ENCODE data around the gene CTNNAL1.

CTNNAL1 gene

GRCh38 chr9:109017061-109017460 is 3.8 kb upstream of the CTNNAL1 start:
- TF ChIP-seq, protein P1, sequence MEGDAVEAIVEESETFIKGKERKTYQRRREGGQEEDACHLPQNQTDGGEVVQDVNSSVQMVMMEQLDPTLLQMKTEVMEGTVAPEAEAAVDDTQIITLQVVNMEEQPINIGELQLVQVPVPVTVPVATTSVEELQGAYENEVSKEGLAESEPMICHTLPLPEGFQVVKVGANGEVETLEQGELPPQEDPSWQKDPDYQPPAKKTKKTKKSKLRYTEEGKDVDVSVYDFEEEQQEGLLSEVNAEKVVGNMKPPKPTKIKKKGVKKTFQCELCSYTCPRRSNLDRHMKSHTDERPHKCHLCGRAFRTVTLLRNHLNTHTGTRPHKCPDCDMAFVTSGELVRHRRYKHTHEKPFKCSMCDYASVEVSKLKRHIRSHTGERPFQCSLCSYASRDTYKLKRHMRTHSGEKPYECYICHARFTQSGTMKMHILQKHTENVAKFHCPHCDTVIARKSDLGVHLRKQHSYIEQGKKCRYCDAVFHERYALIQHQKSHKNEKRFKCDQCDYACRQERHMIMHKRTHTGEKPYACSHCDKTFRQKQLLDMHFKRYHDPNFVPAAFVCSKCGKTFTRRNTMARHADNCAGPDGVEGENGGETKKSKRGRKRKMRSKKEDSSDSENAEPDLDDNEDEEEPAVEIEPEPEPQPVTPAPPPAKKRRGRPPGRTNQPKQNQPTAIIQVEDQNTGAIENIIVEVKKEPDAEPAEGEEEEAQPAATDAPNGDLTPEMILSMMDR (IDR thresholded peaks at IDR 0.05; ENCODE audit: control insufficient read depth, extremely low read depth, insufficient read depth) = no peak
- H3K4me3 ChIP-seq (ENCODE audit: low read depth, low read length) = no peak overlapping the region
- no peak for DNase-seq (ENCODE audit: low read depth)

GRCh38 chr9:109016132-109016531 is 2.8 kb upstream of the CTNNAL1 start:
- TF ChIP-seq, protein P1 (IDR thresholded peaks at IDR 0.05; ENCODE audit: control insufficient read depth, extremely low read depth, insufficient read depth) = no peak
- no peak overlapping the region for H3K4me3 ChIP-seq (ENCODE audit: low read depth, low read length)

DNA sequence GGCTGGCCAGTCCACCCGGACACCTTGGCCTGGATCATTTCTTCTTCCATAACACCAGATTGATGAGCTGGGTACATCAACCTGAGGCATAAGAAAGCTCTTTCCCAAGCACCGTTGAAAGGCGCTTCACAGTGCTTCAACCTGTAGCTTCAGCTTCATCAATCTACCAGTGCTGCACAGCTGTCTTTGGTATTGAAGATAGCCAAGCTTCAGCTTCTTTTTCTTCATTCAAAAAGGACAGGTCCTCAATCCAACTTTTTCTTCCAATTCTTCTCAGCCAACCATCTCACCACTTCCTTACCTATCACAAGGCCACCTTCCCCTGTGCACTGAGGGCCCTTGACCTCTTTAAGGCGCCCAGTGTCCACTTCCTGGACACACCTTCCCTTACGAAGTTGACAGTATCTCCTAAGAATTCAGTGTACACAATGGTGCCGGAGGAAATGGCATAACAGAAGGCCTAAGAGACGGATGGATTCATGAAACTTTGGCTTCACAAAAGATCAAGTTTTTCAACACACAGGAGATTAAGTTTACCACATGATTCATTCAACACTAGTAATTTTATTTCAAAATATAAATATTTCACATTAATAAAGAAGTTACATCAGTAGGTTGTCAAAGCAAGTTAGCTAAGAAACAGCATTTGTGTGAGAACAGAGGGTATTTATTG is 1.4 kb upstream of the CTNNAL1 start:
- TF ChIP-seq, protein P1 (IDR thresholded peaks at IDR 0.05; ENCODE audit: control insufficient read depth, extremely low read depth, insufficient read depth) = no peak
- no peak for DNase-seq (ENCODE audit: low read depth)
- H3K4me3 ChIP-seq (ENCODE audit: low read depth, low read length) = no peak overlapping the region

More at GRCh38 chr9:109016132-109016531, 2.8 kb upstream of the CTNNAL1 start:
- DNase-seq (ENCODE audit: low read depth) = no peak

DNA sequence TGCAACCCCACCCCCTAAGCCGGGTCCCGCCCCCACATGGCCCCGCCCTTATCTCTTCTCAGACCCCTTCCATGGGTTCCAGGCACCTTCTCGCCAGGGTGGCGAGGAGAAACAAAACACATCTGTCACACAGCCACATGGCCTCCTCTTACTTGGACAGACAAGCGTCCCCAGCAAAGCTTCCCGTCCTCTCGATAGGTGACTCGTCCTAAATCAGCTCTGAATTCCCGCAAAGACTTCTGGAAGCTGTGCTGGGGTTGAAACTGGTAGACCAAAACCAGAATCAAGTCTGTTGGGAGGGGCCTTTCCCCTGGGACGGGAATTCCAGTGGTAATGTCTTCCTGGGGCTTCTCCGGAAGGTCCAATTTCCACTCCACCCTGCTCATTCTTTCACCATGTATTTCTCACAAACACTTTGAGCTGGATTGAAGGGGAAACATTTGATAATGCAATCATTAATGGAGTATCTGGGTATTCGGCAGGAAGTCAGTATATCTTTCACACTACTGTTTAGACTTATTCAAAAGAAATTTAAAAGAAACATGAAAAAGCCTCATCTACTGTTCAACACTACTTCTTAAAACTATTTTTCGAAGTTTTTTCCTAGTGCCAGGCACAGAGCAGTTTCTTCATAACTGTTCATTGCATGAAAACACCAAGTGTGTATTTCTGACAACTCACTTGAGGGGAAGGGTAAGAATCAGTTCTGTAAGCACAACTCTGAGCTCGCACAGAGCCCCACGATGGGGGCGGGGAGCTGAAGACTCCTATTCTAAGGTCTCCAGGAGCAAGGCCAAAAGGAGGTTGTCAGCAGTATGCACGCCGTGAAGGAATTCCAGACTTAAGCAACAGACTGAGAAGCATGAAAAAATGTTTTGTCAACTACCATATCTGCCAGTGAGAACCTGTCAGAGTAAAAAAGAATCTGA is 644 bp upstream of the CTNNAL1 start:
- no peak overlapping the region for H3K4me3 ChIP-seq (ENCODE audit: low read depth, low read length)
- no peak for DNase-seq (ENCODE audit: low read depth)
- TF ChIP-seq, protein P1 (IDR thresholded peaks at IDR 0.05; ENCODE audit: control insufficient read depth, extremely low read depth, insufficient read depth) = no peak

DNA sequence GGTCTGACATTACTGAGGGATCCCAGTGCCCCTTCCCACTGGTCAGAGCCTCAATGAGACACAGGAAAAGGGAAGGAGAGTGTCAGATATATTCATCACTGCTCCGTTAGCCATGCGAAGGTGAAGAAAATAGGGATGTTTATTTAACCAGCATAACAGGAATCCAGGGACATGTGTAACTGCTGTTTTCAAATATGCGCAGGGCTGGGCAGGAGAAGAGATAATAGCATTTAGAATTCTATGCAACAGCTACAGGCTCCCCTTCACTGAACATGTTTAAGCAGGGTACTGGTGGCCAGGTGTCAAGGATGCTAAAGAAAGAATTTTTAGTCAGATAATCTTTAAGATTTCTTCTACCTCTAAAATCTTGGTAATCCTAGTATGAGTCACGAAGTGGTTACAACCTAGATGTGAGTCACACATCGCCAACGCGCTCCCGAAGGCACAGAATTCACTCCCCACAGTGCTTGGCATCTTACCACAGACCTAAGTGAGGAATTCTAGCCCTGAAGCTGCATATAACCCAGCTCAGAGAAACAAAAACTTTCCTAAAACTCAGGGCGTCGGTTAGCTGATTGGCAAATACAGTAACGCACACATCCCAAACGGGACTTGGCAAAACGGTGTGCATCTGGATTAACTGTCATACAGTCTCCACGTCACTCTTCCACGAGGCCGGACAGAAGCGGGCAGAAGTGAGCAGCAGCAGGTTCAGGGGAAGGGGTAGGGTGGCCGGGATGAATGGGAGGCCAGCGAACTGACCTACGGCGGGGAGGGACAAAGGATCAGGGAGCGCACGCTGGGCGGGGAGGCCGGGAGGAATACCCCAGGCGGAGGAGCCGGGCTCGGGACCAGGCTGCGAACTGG is 1.1 kb downstream of the CTNNAL1 start:
- TF ChIP-seq, protein P1 (IDR thresholded peaks at IDR 0.05; ENCODE audit: control insufficient read depth, extremely low read depth, insufficient read depth) = 0 out of 2 replicates have a peak, but pooled peaks have one; percentile 3
- H3K4me3 ChIP-seq (ENCODE audit: low read depth, low read length) = peak overlapping the region; percentile 74
- no peak for DNase-seq (ENCODE audit: low read depth)

DNA sequence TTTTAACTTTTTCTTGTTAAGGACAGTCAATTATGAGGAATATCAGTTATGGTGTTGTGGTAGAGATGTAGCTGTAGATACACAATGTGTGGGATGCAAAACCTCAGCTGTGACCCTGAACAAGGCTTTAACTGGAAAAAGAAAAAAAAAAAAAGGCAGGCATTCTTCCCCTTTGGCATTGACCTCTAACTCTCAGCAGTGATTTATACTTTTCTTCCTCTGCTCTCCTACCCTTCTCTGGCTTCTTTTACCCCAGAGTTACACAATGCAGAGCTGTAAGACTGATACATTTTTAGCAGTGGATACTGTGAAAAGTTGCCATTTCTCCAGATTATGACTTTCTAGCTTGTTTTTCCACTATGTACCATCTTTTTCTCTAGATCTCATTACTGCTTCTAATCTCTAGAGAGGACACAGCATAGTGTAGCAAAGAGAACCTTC is 2.0 kb downstream of the CTNNAL1 start:
- TF ChIP-seq, protein P1 (IDR thresholded peaks at IDR 0.05; ENCODE audit: control insufficient read depth, extremely low read depth, insufficient read depth) = no peak
- H3K4me3 ChIP-seq (ENCODE audit: low read depth, low read length) = no peak overlapping the region
- DNase-seq (ENCODE audit: low read depth) = no peak
